ENCODE measurements around the gene NDUFAF5. TPM values are rescaled to one million over a fixed set of nuclear protein-coding genes. Genes with fewer than 3 reads are reported as not detected.
A peak's percentile ranks its signal among the peaks of the same experiment; 100 is the strongest.

The NDUFAF5 gene
- polyA plus RNA-seq, 3 donors: 5.9 to 15.2 (median 7.8) TPM

DNA sequence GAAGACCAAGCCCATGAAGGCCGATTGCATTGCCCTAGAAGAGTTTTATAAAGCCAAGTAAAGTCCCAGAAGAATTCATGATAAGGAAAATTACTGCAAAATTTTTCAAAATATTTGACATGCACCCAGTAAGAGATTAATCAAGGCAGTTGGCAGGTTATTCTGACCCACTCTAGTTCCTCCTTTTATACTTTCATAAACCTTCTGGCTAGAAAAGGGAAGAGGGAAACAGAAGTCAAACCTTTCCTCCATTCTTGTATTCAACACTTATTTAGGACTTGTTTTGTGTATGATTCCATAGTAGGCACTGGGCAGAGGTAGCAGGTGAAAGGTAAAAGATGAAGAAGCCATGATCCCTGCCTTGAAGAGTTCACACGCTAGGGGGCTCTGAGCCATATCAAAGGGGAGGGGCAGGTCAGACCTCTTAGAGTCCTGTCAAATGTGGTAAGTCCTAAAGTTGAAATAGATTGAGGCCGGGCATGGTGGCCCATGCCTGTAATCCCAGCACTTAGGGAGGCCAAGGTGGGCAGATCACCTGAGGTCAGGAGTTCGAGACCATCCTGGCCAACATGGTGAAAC lies 85.4 kb downstream of the NDUFAF5 start:
- Mint-ChIP-seq H3K27ac (peak overlapping the region; percentile 57 to 90 (median 85)), H3K4me3 (no peak overlapping the region), H3K4me1 (peaks cover 12% of the 10 kb centered on the region), H3K36me3 (no peaks in the 10 kb centered on the region), H3K9me3 (peaks cover 0 to 10% (median 3%) of the 10 kb centered on the region in 7 donors), H3K27me3 (ENCODE audit: low read depth in 3 of 3) (peaks cover 0 to 2% (median 0%) of the 10 kb centered on the region in 3 donors)
- TF ChIP-seq, protein P1, sequence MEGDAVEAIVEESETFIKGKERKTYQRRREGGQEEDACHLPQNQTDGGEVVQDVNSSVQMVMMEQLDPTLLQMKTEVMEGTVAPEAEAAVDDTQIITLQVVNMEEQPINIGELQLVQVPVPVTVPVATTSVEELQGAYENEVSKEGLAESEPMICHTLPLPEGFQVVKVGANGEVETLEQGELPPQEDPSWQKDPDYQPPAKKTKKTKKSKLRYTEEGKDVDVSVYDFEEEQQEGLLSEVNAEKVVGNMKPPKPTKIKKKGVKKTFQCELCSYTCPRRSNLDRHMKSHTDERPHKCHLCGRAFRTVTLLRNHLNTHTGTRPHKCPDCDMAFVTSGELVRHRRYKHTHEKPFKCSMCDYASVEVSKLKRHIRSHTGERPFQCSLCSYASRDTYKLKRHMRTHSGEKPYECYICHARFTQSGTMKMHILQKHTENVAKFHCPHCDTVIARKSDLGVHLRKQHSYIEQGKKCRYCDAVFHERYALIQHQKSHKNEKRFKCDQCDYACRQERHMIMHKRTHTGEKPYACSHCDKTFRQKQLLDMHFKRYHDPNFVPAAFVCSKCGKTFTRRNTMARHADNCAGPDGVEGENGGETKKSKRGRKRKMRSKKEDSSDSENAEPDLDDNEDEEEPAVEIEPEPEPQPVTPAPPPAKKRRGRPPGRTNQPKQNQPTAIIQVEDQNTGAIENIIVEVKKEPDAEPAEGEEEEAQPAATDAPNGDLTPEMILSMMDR (IDR thresholded peaks at IDR 0.05): no peak
- peak; percentile 15 to 45 (median 20) for DNase-seq
- intact Hi-C loops (cut with micrococcal nuclease): no loop called here
- peak overlapping the region in 1 of 3 experiments; percentile 3 for H3K4me3 ChIP-seq (replicated peaks in 1 of 3; ENCODE audit: low read depth in 2 of 3, low read length in 3 of 3)
- H3K4me2 ChIP-seq (replicated peaks; ENCODE audit: extremely low read depth, low read length, poor library complexity, severe bottlenecking): peak overlapping the region; percentile 3
- H3K9me3 ChIP-seq (replicated peaks in 1 of 2; ENCODE audit: control insufficient read depth in 1 of 2, insufficient read depth in 1 of 2, low read length in 2 of 2): no peaks in the 10 kb centered on the region
- WGBS (ENCODE audit: insufficient coverage): 89% methylated on average over 3 of the region's 4 CpGs
- H3K4me1 ChIP-seq (ENCODE audit: control insufficient read depth in 1 of 2, insufficient read depth in 2 of 2, low read length in 2 of 2): peaks cover 55 to 56% of the 10 kb centered on the region in 2 donors
- no peaks in the 10 kb centered on the region for H3K79me2 ChIP-seq (ENCODE audit: insufficient read depth, low read length)
- no peaks in the 10 kb centered on the region for H3K36me3 ChIP-seq (replicated peaks in 1 of 2; ENCODE audit: control insufficient read depth in 1 of 2, insufficient read depth in 2 of 2, low read length in 2 of 2)
- H3K27ac ChIP-seq (ENCODE audit: low read depth in 1 of 2, low read length in 2 of 2): peak overlapping the region; percentile 25 to 65
- H4K20me1 ChIP-seq (ENCODE audit: insufficient read depth, low read length): no peaks in the 10 kb centered on the region
- H3K27me3 ChIP-seq (ENCODE audit: control insufficient read depth in 2 of 2, insufficient read depth in 2 of 2, low read length in 2 of 2): no peaks in the 10 kb centered on the region
- H2AFZ ChIP-seq (ENCODE audit: insufficient read depth, low read depth, low read length, poor library complexity, severe bottlenecking): no peak overlapping the region
- no peak overlapping the region for H3K9ac ChIP-seq (ENCODE audit: insufficient read depth, low read length, poor library complexity, severe bottlenecking)

Other genes with a start within 250 kb of the NDUFAF5 start
- gene TASP1, start 146.1 kb upstream of the NDUFAF5 start, polyA plus RNA-seq: 1 to 10 TPM; 2.3 to 3.3 (median 2.6) TPM
- gene ESF1, start 109 bp upstream of the NDUFAF5 start, polyA plus RNA-seq: 1 to 10 TPM in 2 of 3 donors, under 1 TPM in 1; 0.73 to 2.3 (median 1.7) TPM
- gene SEL1L2, start 205.6 kb downstream of the NDUFAF5 start, polyA plus RNA-seq: not detected
- gene MACROD2, start 210.5 kb downstream of the NDUFAF5 start, polyA plus RNA-seq: under 1 TPM in 1 of 3 donors, not detected in 2; 0.23 TPM